Thyroid gland (tissue), 4 donors: ENCODE measurements around the gene PDLIM1. TPM values are rescaled to one million over a fixed set of nuclear protein-coding genes. Genes with fewer than 3 reads are reported as not detected.

ENCODE experiments used
- DNase-seq, 2 donors: peaks; one replicate each; pipeline ENCODE4 v3.0.0-alpha.2; 2019
- H3K27ac ChIP-seq, 3 donors: fragments of 200-600 bp; sonication (generic); 1 replicate in 2 of 3; 2 replicates in 1 of 3; pipeline ENCODE4 v1.5.1; 2016 to 2019; ENCODE audit warnings: mild to moderate bottlenecking in 1 of 3, moderate library complexity in 1 of 3
- H3K27me3 ChIP-seq: fragments of 200-600 bp; sonication (generic); one replicate; pipeline ENCODE4 v1.5.1; 2019
- H3K36me3 ChIP-seq, 2 donors: fragments of 200-600 bp; sonication (generic); one replicate each; pipeline ENCODE4 v1.5.1; 2016 to 2019
- H3K4me1 ChIP-seq, 2 donors: fragments of 200-600 bp; sonication (generic); one replicate each; pipeline ENCODE4 v1.5.1; 2017 to 2019
- H3K4me3 ChIP-seq, 3 donors: fragments of 200-600 bp; sonication (generic); replicated peaks in 1 of 3; 1 replicate in 2 of 3; 2 replicates in 1 of 3; pipeline ENCODE4 v1.5.1; 2016; ENCODE audit warnings: mild to moderate bottlenecking in 1 of 3
- H3K9me3 ChIP-seq: fragments of 200-600 bp; sonication (generic); one replicate; pipeline ENCODE4 v1.5.1; 2017
- POLR2A ChIP-seq, 2 donors: fragments of 450-650 bp; IDR thresholded peaks; one replicate each; pipeline ENCODE4 v1.6.1; 2017; ENCODE audit warnings: antibody characterized with exemption in 2 of 2, mild to moderate bottlenecking in 2 of 2, moderate library complexity in 1 of 2
- WGBS, 2 donors: methylation state at CpG; one replicate each; pipeline ENCODE4 v1.1.5; 2017; 5-methylcytosine and 5-hydroxymethylcytosine counted together
- intact Hi-C: fragments of 100-400 bp; cut with DNase I; formaldehyde crosslinking; loops from one replicate; pipeline ENCODE4 v1.15.1; 2023
- total RNA-seq, 4 donors: library from RNA; depleted of rRNA; stranded (reverse); fragments of >200 nt; gene quantifications; one replicate each; pipeline ENCODE4 v1.2.3, GENCODE V29; 2016
- TF ChIP-seq, protein P1 (sequence below), 6 experiments: fragments of 200-600 bp in 3 of 6; fragments of 450-650 bp in 3 of 6; sonication (generic) in 3 of 6; IDR thresholded peaks; one replicate each; pipeline ENCODE4 v1.5.1; 2016 to 2019; ENCODE audit warnings: antibody characterized with exemption in 6 of 6, mild to moderate bottlenecking in 2 of 6, inconsistent platforms in 1 of 6, moderate library complexity in 1 of 6

Gene PDLIM1
- total RNA-seq, 4 donors from 2014 or later: 67.8 to 158 (median 90.7) TPM

DNA sequence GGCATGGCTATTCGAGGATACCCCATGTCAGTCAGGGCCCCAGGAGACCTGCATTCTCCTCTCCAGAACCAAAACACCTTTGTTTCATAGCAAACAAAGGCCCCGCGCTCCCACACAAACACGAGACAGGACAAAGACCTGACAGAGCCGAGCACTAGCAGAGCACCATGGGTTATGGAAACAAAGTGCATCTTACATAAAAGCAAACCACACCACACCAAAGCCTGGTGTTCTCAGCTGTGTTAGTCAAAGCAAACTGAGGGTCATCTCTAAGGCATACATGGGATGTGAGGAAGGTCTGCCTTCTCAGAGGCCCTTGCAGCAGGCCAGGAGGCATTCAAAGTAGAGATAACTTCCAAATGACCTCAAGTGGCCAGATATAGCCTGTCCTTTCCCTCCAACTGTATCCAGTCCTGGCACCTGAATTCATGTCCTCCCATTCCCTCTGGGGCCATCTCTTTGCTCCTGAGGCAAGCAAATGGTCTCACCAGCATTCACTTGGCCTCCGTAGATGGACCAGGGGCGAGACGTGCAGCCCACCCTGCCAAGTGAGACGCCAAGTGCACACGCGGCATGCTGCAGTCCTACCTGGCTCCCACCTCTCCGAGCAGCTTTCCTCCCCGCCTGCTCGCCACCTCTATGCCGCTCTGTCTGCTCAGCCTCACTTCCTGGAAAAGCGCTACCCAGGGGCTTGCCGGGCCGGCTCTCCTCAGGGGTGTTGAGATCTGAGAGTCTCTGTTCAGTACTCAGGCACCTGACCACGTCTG is 45.3 kb upstream of the PDLIM1 start:
- 96% methylated on average over 19 of the region's 19 CpGs for WGBS, 2 donors
- no peak for DNase-seq
- Histone ChIP-seq H3K27me3 (no peaks in the 10 kb centered on the region), H3K4me1 (peaks cover 7 to 31% of the 10 kb centered on the region in 2 donors), H3K9me3 (no peaks in the 10 kb centered on the region), H3K4me3 (no peak overlapping the region), H3K36me3 (no peaks in the 10 kb centered on the region), H3K27ac (peak overlapping the region in 2 of 3 donors; percentile 67 to 80)
- TF ChIP-seq, protein P1, sequence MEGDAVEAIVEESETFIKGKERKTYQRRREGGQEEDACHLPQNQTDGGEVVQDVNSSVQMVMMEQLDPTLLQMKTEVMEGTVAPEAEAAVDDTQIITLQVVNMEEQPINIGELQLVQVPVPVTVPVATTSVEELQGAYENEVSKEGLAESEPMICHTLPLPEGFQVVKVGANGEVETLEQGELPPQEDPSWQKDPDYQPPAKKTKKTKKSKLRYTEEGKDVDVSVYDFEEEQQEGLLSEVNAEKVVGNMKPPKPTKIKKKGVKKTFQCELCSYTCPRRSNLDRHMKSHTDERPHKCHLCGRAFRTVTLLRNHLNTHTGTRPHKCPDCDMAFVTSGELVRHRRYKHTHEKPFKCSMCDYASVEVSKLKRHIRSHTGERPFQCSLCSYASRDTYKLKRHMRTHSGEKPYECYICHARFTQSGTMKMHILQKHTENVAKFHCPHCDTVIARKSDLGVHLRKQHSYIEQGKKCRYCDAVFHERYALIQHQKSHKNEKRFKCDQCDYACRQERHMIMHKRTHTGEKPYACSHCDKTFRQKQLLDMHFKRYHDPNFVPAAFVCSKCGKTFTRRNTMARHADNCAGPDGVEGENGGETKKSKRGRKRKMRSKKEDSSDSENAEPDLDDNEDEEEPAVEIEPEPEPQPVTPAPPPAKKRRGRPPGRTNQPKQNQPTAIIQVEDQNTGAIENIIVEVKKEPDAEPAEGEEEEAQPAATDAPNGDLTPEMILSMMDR (IDR thresholded peaks at IDR 0.05): no peak
- no peak for TF ChIP-seq POLR2A (IDR thresholded peaks at IDR 0.05)
- intact Hi-C loops: no loop called here

DNA sequence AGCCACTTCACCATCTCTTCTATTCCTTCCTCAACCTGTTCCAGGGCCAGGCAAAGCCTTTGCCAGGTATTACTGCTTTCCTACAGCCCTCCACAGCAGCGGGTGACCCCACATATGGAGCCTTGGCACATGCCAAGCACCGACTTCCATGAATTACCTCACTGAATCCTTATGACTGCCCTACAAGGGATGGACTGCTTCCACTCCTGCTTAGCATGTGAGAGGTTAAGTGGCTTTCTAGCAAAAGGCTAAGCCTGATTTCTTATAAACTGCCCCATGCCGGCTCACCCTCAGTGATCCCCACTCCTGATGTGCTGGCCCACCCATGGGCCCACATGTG is 44.0 kb upstream of the PDLIM1 start:
- H3K36me3 ChIP-seq: no peaks in the 10 kb centered on the region
- WGBS, 2 donors: 83 to 87% methylated on average over 3 of the region's 3 CpGs
- peaks cover 7 to 41% of the 10 kb centered on the region in 2 donors for H3K4me1 ChIP-seq
- TF ChIP-seq POLR2A (IDR thresholded peaks at IDR 0.05): no peak
- TF ChIP-seq, protein P1 (IDR thresholded peaks at IDR 0.05): no peak
- no peaks in the 10 kb centered on the region for H3K9me3 ChIP-seq
- no peak overlapping the region for H3K4me3 ChIP-seq
- peak overlapping the region; percentile 31 to 80 (median 67) for H3K27ac ChIP-seq
- no peak for DNase-seq
- no peaks in the 10 kb centered on the region for H3K27me3 ChIP-seq
- intact Hi-C loops: no loop called here

DNA sequence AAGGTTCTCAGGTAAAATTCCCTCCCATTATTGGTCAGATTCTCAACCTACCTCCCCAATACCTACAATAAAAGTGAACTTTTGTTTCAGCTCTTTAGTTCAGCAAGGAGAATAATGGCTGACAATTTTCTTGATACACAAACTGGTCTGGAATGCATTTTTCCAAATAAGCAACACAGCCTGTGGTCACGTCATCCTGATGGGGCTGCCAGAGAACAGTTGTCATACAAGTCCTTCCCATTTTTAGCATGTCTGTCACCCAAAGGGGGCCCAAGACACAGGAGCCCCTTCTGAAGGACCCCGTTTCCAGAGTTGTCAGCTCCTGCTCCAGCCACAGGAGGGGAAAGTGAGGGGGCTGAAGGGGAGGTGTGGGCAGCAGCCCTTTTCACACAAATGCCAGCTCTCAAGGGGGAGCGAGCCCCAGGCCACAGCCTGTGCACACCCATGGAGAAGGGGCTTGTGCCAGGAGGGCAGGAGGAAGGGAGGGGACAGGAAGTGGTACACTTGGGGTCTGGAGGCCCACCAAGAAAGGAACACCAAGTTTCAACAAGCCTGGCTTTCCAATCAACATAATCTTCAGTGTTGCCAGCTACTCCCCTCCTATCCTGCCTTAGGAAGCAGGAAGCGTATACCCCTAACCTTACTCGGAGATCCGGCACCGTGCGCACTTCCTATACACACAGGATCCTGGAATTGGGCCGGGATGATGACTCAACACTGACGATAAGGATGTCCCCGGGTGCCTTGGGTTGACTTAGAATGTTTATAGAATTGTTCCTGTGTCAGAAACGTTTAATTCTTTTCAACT is 43.4 kb upstream of the PDLIM1 start:
- Histone ChIP-seq H3K4me1 (peaks cover 7 to 41% of the 10 kb centered on the region in 2 donors), H3K4me3 (no peak overlapping the region), H3K27me3 (no peaks in the 10 kb centered on the region), H3K27ac (peak overlapping the region; percentile 67 to 80 (median 77)), H3K36me3 (no peaks in the 10 kb centered on the region), H3K9me3 (no peaks in the 10 kb centered on the region)
- 69 to 89% methylated on average over 12 of the region's 12 CpGs for WGBS, 2 donors
- DNase-seq: peak; percentile 28 to 40
- TF ChIP-seq, protein P1 (IDR thresholded peaks at IDR 0.05): no peak
- intact Hi-C loops: no loop called here

DNA sequence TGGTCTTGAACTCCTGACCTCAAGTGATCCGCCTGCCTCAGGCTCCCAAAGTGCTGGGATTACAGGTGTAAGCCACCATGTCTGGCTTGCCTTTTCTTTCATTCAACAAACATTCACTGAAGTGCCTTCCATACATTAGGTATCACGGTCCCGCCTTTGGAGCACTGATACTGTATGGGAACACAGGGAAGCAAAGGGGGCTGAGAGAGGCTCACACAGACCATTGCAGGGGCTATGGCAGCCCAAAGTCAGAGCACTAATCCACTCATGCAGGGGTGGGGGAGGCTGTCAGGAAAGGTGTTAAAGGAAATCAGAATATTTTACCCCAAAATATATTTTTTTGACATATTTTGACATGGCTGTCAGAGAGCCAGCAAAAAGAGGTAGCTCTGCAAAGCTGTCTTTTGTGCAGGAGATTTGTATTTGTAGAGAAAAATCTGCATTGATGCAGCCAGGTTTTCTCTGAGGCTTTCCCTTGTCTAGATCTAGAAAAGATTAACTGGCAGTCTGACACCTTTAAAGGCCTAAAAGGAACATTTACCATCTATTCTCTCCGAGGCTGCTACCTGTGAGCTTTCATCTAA is 42.0 kb upstream of the PDLIM1 start:
- Histone ChIP-seq H3K27me3 (no peaks in the 10 kb centered on the region), H3K9me3 (no peaks in the 10 kb centered on the region), H3K4me3 (no peak overlapping the region), H3K27ac (no peak overlapping the region), H3K4me1 (peaks cover 7 to 39% of the 10 kb centered on the region in 2 donors), H3K36me3 (no peaks in the 10 kb centered on the region)
- intact Hi-C loops: no loop called here
- DNase-seq: no peak
- TF ChIP-seq POLR2A (IDR thresholded peaks at IDR 0.05): no peak
- TF ChIP-seq, protein P1 (IDR thresholded peaks at IDR 0.05): no peak
- 91 to 97% methylated on average over 4 of the region's 4 CpGs for WGBS, 2 donors
